ENCODE results near the gene SLC1A5. TPM values are rescaled to one million over a fixed set of nuclear protein-coding genes. Genes with fewer than 3 reads are reported as not detected.

SLC1A5 gene
- total and polyA plus RNA-seq, 2 donors (not counting 1 experiment from before 2014, with no cell fraction given), result 107 to 281 TPM

GRCh38 chr19:46791944-46792343, 3.5 kb upstream of the SLC1A5 start:
- no peak for DNase-seq (ENCODE audit: low read depth in 2 of 2)
- TF ChIP-seq CTCF (conservative IDR thresholded peaks at IDR 0.05 in 1 of 2, IDR thresholded peaks at IDR 0.05 in 1 of 2; ENCODE audit: low read depth in 1 of 2, low read length in 2 of 2) (no peak), EZH2 (IDR thresholded peaks at IDR 0.05; ENCODE audit: low read length, missing control alignments) (no peak)
- peaks cover 13% of the 10 kb centered on the region for H3K79me2 ChIP-seq (ENCODE audit: control insufficient read depth, insufficient read depth, low read length)
- H3K27me3 ChIP-seq (ENCODE audit: control insufficient read depth, insufficient read depth, low read length), result no peaks in the 10 kb centered on the region
- no peaks in the 10 kb centered on the region for H4K20me1 ChIP-seq (ENCODE audit: control insufficient read depth, extremely low read depth, insufficient read depth, low read length)
- H3K9me3 ChIP-seq (ENCODE audit: control insufficient read depth, insufficient read depth, low read depth, low read length), result no peaks in the 10 kb centered on the region
- H3K4me1 ChIP-seq (ENCODE audit: control insufficient read depth, extremely low read depth, insufficient read depth, low read length), result peaks cover 12% of the 10 kb centered on the region
- no peak overlapping the region for H3K27ac ChIP-seq (ENCODE audit: insufficient read depth, low read length)
- H3K4me3 ChIP-seq (replicated peaks in 1 of 4; ENCODE audit: control extremely low read depth in 1 of 4, insufficient read depth in 1 of 4, low read depth in 3 of 4, low read length in 4 of 4), result no peak overlapping the region
- H3K4me2 ChIP-seq (ENCODE audit: extremely low read depth, insufficient read depth, low read length), result peak overlapping the region; percentile 25
- H3K9ac ChIP-seq (ENCODE audit: insufficient read depth, low read length), result no peak overlapping the region
- no peak overlapping the region for H2AFZ ChIP-seq (ENCODE audit: low read length)
- H3K36me3 ChIP-seq (ENCODE audit: control insufficient read depth, insufficient read depth, low read length), result no peaks in the 10 kb centered on the region

GRCh38 chr19:46789371-46789770, 977 bp upstream of the SLC1A5 start:
- Histone ChIP-seq H3K36me3 (ENCODE audit: control insufficient read depth, insufficient read depth, low read length) (no peaks in the 10 kb centered on the region), H3K9me3 (ENCODE audit: control insufficient read depth, insufficient read depth, low read depth, low read length) (no peaks in the 10 kb centered on the region), H2AFZ (ENCODE audit: low read length) (no peak overlapping the region), H3K27me3 (ENCODE audit: control insufficient read depth, insufficient read depth, low read length) (no peaks in the 10 kb centered on the region), H3K79me2 (ENCODE audit: control insufficient read depth, insufficient read depth, low read length) (peaks cover 39% of the 10 kb centered on the region), H3K4me2 (ENCODE audit: extremely low read depth, insufficient read depth, low read length) (no peak overlapping the region), H3K4me3 (replicated peaks in 1 of 4; ENCODE audit: control extremely low read depth in 1 of 4, insufficient read depth in 1 of 4, low read depth in 3 of 4, low read length in 4 of 4) (no peak overlapping the region), H3K27ac (ENCODE audit: insufficient read depth, low read length) (no peak overlapping the region), H3K4me1 (ENCODE audit: control insufficient read depth, extremely low read depth, insufficient read depth, low read length) (peaks cover 10% of the 10 kb centered on the region), H3K9ac (ENCODE audit: insufficient read depth, low read length) (no peak overlapping the region), H4K20me1 (ENCODE audit: control insufficient read depth, extremely low read depth, insufficient read depth, low read length) (no peaks in the 10 kb centered on the region)
- DNase-seq (ENCODE audit: low read depth in 2 of 2), result no peak
- no peak for TF ChIP-seq CTCF (conservative IDR thresholded peaks at IDR 0.05 in 1 of 2, IDR thresholded peaks at IDR 0.05 in 1 of 2; ENCODE audit: low read depth in 1 of 2, low read length in 2 of 2)
- TF ChIP-seq EZH2 (IDR thresholded peaks at IDR 0.05; ENCODE audit: low read length, missing control alignments), result no peak

GRCh38 chr19:46788968-46789338, 559 bp upstream of the SLC1A5 start:
- Histone ChIP-seq H3K79me2 (ENCODE audit: control insufficient read depth, insufficient read depth, low read length) (peaks cover 43% of the 10 kb centered on the region), H3K4me3 (replicated peaks in 1 of 4; ENCODE audit: control extremely low read depth in 1 of 4, insufficient read depth in 1 of 4, low read depth in 3 of 4, low read length in 4 of 4) (no peak overlapping the region), H3K27ac (ENCODE audit: insufficient read depth, low read length) (no peak overlapping the region), H3K9ac (ENCODE audit: insufficient read depth, low read length) (no peak overlapping the region), H3K27me3 (ENCODE audit: control insufficient read depth, insufficient read depth, low read length) (no peaks in the 10 kb centered on the region), H3K9me3 (ENCODE audit: control insufficient read depth, insufficient read depth, low read depth, low read length) (no peaks in the 10 kb centered on the region), H3K4me2 (ENCODE audit: extremely low read depth, insufficient read depth, low read length) (no peak overlapping the region), H3K4me1 (ENCODE audit: control insufficient read depth, extremely low read depth, insufficient read depth, low read length) (peaks cover 12% of the 10 kb centered on the region), H4K20me1 (ENCODE audit: control insufficient read depth, extremely low read depth, insufficient read depth, low read length) (no peaks in the 10 kb centered on the region), H3K36me3 (ENCODE audit: control insufficient read depth, insufficient read depth, low read length) (peaks cover under 1% of the 10 kb centered on the region), H2AFZ (ENCODE audit: low read length) (no peak overlapping the region)
- TF ChIP-seq EZH2 (IDR thresholded peaks at IDR 0.05; ENCODE audit: low read length, missing control alignments), result no peak
- TF ChIP-seq CTCF (conservative IDR thresholded peaks at IDR 0.05 in 1 of 2, IDR thresholded peaks at IDR 0.05 in 1 of 2; ENCODE audit: low read depth in 1 of 2, low read length in 2 of 2), result no peak
- DNase-seq (ENCODE audit: low read depth in 2 of 2), result no peak
